HG03469 (cell line): Measurements from ENCODE around the gene IFI35.

Source experiments
- ATAC-seq: cut with Tn5 transposase; IDR thresholded peaks from one replicate; pipeline ENCODE4 v1.9.1; 2021; ENCODE audit warnings: mild to moderate bottlenecking, moderate library complexity, moderate number of reproducible peaks; ENCODE audit not compliant: unreplicated experiment

IFI35 gene

DNA sequence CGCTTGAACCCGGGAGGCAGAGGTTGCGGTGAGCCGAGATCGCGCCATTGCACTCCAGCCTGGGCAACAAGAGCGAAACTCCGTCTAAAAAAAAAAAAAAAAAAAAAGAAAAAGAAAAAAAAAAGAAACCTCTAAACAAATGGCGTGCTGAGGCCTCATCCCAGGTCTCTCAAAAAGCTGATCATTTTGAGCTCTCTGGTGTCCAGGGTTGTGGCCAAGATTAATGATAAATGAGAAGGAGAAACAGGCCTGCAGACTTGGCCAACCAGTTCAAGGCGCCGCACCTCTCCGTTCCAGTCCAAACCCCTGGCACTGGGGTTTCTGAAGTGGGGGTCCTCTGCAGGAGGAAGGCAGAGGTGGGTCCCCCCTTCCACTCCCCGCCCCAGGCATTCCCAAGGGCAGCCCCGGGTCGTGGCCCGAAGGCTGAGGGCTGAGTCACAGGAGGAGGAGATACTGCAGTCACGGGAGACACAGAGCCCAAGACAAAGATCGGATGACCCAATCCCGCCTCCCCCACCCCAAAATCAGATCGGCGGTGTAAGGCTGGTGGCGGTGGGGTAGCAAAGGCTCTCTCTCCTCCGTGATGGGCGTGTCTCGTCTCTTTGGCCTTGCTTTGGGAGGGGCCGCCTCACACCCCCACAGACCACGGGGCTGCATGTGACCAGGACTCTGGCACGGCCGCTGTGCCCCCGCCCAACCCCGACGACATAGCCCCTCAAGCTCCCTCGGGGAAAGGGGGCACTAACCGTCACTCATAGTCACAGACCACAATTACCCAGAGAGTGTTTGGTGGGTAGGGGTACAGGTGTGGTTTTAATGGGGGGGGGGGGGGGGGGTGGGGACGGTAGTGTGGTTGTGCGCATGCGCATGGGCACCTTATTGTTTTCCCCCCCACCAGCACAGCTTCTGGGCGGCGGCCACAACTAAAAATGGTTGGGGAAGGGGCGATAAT is 14.5 kb downstream of the IFI35 start:
- ATAC-seq: no peak

- no peak for ATAC-seq
Measured at GRCh38 chr17:43021741-43022512, 15.3 kb downstream of the IFI35 start, which contains the start of gene VAT1. Gene VAT1, minus strand, starts transcription at chr17:43022385. Its CDS starts 63 bp downstream, at chr17:43022322.

- ATAC-seq: no peak
Measured at GRCh38 chr17:43024407-43025289, 18.1 kb downstream of the IFI35 start, which contains the start of gene RND2. Gene RND2, plus strand, starts transcription at chr17:43025231. Its CDS starts 117 bp downstream, at chr17:43025348.

GRCh38 chr17:43025290-43025657 is 18.7 kb downstream of the IFI35 start:
- no peak for ATAC-seq

DNA sequence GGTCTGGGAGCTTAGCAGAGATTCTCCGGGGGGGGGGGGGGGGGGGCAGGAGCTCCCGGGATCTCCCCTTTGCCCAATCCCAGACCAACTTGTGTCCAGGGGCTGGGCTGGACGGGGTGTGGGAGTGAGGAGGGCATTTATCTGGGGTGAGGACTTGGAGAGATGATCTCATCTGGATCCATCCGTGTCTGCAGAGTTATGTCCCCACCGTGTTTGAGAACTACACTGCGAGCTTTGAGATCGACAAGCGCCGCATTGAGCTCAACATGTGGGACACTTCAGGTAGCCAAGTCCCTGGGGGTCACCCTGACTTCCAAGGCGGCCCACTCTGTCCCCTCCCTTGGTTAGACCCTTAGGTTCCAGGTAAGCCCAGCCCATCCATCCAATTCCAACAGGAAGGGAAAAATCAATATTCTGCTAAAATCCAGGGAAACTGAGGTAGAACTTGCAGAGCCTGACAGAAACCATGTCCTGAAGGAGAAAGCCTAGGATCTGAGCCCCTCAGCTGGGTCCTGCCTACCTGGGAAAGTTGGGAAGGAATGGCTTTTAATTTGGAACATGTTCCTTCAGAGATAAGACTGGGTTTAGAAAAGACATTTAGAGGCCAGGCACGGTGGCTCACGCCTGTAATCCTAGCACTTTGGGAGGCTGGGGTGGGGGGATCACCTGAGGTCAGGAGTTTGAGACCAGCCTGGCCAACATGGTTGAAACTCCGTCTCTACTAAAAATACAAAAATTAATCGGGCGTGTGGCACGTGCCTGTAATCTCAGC is 19.4 kb downstream of the IFI35 start:
- no peak for ATAC-seq

- ATAC-seq: no peak
Measured at GRCh38 chr17:43026595-43026994, 20.0 kb downstream of the IFI35 start.

- ATAC-seq: no peak
Measured at GRCh38 chr17:43027091-43028032, 20.8 kb downstream of the IFI35 start.

DNA sequence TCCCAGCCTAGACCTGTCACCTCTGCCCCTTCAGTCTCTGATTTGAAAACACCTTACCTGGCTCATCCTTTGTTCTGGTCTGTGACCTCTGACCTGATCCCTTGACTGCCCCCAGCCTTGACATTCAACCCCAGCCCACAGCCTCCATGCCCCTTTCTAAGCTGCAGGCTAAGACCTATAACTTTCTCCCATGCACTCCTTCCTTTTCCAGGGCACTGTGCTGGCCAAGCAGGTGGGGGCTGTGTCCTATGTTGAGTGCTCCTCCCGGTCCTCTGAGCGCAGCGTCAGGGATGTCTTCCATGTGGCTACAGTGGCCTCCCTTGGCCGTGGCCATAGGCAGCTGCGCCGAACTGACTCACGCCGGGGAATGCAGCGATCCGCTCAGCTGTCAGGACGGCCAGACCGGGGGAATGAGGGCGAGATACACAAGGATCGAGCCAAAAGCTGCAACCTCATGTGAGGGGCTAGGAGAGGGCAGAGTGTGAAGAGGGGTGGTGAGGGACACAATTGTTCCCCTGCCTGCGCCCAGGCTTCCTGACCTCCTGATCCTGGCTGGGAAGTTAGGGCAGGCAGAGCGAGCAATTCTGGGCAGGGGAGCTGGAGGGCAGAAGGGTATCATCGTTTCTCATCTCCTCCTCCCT is 21.8 kb downstream of the IFI35 start:
- no peak for ATAC-seq

DNA sequence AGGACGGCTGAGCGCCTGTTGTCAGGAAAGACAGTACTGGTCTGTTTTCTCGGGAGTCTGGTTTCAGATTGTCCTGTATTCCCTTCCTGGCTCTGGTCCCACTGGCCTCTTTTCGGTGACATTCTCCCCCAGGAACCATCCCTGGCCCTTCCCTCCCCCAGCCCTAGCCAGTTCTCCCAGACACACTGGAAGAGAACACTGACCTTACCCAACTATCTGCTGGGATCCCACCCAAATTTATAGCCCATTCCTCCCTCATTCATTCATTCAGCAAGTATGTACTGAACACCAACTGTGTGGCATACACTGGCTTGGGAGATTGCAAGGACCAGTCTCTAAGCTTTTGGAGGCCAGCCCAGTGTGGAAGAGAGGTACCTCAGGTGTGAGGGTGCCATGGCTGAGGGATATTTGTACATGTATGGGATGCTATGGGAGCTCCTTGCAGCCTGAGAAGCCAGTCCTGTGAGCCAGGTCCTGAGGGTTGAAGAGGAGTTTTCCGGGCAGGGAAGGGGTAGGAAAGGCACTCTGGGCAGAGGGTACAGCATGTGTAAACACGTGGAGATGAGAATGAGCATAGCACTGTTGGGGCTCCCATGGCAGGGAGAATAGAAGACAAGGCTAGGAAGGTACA is 23.7 kb downstream of the IFI35 start:
- ATAC-seq: no peak

GRCh38 chr17:43031666-43032065 is 25.1 kb downstream of the IFI35 start:
- no peak for ATAC-seq

- no peak for ATAC-seq
Measured at GRCh38 chr17:43033948-43034881, 27.6 kb downstream of the IFI35 start.

DNA sequence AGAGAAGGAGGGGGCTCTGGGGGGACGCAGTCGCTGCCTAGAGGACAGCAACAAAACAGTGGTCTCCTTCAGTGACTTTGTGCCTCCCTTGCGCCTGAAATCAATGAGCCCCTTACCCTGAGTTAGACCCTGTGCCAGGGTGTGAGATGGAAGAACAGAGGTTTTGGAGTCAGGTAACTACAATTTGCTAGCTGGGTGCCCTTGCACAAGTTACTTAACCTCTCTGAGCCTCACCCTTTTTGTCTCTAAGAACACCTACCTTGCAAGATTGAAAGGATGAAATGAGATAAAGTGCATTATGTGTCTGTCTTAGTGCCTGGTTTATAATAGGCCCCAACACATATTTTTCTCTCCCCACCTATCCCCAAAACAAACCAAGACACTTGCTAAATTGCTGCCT is 28.3 kb downstream of the IFI35 start:
- ATAC-seq: no peak

- no peak for ATAC-seq
Measured at GRCh38 chr17:43039646-43040045, 33.1 kb downstream of the IFI35 start.

- no peak for ATAC-seq
Measured at GRCh38 chr17:43040655-43041054, 34.1 kb downstream of the IFI35 start.

- ATAC-seq: no peak
Measured at GRCh38 chr17:43042025-43042628, 35.5 kb downstream of the IFI35 start.

- no peak for ATAC-seq
Measured at GRCh38 chr17:43043307-43043706, 36.7 kb downstream of the IFI35 start.
